ENCODE data around the gene BEST1.

Gene BEST1

GRCh38 chr11:61950035-61950547 lies at the start of gene BEST1:
BEST1 (plus strand) TSS chr11:61950351; CDS start chr11:61951807, 1,456 bp downstream.
- DNase-seq = no peak

- DNase-seq = no peak
Measured at GRCh38 chr11:61901397-61901796, 48.8 kb upstream of the BEST1 start.

GRCh38 chr11:61902313-61902712 lies 47.8 kb upstream of the BEST1 start:
- DNase-seq = no peak

- no peak for DNase-seq
Measured at GRCh38 chr11:61903845-61904244, 46.3 kb upstream of the BEST1 start.

GRCh38 chr11:61904539-61905048 lies 45.6 kb upstream of the BEST1 start:
- no peak for DNase-seq

- DNase-seq = no peak
Measured at GRCh38 chr11:61905067-61905696, 45.0 kb upstream of the BEST1 start.

- DNase-seq = no peak
Measured at GRCh38 chr11:61905801-61906521, 44.2 kb upstream of the BEST1 start.

- DNase-seq = no peak
Measured at GRCh38 chr11:61906522-61906909, 43.6 kb upstream of the BEST1 start.

GRCh38 chr11:61907282-61907681 lies 42.9 kb upstream of the BEST1 start:
- no peak for DNase-seq

- no peak for DNase-seq
Measured at GRCh38 chr11:61907871-61908729, 42.1 kb upstream of the BEST1 start.

- no peak for DNase-seq
Measured at GRCh38 chr11:61908730-61909316, 41.3 kb upstream of the BEST1 start.

- no peak for DNase-seq
Measured at GRCh38 chr11:61910187-61911127, 39.7 kb upstream of the BEST1 start.

GRCh38 chr11:61911128-61911700 lies 38.9 kb upstream of the BEST1 start:
- no peak for DNase-seq

- no peak for DNase-seq
Measured at GRCh38 chr11:61911701-61912529, 38.2 kb upstream of the BEST1 start.

GRCh38 chr11:61912530-61912898 lies 37.6 kb upstream of the BEST1 start:
- DNase-seq = no peak

- DNase-seq = no peak
Measured at GRCh38 chr11:61912991-61913698, 37.0 kb upstream of the BEST1 start.

GRCh38 chr11:61913699-61914395 lies 36.3 kb upstream of the BEST1 start:
- DNase-seq = no peak

GRCh38 chr11:61914471-61915171 lies 35.5 kb upstream of the BEST1 start:
- no peak for DNase-seq
